HG03571 (cell line): ENCODE data around the gene IL17A.

Experiments
- ATAC-seq: cut with Tn5 transposase; IDR thresholded peaks from one replicate; pipeline ENCODE4 v1.9.1; 2021; ENCODE audit not compliant: unreplicated experiment

Gene IL17A

DNA sequence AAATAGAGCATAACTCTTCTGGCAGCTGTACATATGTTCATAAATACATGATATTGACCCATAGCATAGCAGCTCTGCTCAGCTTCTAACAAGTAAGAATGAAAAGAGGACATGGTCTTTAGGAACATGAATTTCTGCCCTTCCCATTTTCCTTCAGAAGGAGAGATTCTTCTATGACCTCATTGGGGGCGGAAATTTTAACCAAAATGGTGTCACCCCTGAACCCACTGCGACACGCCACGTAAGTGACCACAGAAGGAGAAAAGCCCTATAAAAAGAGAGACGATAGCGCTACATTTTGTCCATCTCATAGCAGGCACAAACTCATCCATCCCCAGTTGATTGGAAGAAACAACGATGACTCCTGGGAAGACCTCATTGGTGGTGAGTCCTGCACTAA is at the start of gene IL17A:
TSS of gene IL17A (plus strand) at position 301 of the 400 bp plus-strand sequence. CDS start at position 358, 57 bp downstream.
- ATAC-seq: peak; percentile 13

DNA sequence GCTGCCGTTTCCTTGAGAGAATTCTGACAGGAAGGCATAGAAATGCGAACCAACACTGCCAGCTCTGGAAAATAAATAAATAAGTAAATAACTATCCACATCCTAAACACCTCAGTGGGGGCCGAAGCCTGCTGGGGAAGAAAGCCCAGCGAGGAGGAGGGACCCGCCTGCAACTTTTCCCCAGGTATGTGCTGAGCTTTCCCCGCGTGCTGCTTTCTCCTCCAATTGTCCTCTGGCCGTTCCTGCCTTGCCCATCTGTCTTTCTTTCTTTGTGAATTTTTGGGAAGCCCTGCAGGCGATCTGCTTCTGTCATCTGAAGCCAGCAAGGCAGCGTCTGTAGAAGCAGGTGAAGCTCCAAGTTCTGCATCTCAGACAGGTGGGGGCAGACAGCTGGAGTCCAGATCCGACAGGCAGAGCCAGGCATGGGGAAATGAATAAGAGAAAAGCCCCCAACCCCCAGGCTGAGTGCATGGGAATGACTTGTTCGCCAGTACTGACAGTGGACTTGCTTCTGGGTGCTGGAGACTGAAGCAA is 49.2 kb upstream of the IL17A start:
- ATAC-seq: no peak

DNA sequence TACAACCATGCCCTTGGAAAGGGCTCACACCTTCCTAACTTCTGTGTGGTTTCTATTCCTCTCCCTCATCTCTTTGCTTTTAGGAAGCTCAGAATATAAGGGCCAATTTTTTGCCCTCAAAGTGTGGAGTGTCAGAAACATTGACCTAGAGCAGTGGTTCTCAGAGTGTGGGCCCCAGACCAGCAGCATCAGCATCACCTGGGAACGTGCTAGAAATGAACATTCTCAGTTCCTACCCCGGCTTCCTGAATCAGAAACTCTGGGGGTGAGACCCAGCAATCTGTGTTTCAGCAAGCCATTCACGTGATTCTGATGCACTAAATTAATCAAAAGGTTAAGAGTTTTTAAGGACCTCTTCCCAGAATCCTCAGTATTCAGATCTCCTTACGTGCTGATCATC is 47.9 kb upstream of the IL17A start:
- no peak for ATAC-seq

DNA sequence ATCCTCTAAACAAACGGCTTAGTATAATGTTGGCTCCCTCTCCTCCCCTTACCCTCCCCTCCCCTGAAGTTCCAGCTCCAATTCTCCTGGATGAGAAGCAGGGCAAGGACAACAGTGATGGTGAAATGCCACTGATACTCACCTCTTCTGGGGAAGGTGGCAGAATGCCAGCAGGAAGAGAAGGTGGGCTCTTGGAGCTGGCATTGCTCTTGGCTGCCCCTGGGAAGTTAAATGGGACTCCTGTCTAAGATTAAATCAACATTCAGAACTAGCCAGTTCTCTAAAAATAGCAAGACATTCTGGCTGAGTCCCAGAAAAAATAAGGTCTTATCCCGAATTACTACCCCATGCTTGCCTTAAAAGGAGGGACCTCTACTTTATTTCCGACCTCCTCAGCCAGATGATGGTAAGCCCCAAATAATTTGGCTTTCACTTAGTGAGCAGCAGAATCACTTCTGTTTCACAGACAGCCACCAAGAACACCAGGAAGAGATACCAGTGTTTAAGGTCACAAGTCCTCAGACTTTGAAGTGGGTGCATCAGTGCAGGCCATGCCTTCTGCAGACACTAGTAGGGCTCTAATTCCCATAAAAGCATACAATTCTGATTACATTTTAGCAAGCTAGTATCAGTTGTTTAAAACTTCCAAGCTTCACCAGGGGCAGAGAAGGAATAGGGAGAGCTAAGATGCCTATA is 46.0 kb upstream of the IL17A start:
- ATAC-seq: no peak

DNA sequence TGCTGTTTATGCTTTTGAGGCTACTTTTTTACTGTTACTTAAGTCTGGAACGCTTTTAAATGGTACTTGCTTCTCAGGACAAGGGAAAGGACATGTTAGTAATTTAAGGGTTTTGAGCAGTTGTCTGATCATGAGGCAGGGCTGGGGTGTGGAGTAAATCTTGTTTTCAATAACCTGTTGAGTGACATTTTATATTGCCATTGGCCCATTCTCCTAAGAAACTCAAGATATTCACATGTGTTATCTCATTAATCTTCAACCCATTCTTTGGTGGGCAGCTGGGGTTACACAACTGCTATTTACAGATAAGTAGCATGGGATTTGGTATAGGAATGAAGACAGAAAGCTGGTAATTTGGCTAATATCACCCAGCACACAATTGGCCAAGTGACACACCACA is 44.6 kb upstream of the IL17A start:
- no peak for ATAC-seq

DNA sequence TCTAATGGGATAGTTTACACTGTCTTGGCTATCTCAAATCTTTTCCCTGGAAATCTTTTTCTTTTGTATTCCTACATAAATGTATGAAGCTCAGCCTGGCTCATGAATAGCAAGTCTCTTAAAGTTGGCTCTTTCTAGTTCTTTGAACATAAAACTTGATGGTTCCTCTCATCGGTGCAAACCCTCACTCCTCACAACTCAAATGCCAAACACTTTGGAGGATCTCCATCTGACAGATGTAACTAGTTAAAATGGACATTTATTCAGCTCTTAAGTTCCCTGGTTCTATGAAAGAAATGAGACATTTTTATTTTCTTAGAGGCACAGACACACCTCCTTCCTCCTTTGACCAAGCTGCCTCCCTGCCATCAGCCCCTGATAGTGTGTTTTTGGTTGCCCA is 43.6 kb upstream of the IL17A start:
- no peak for ATAC-seq

DNA sequence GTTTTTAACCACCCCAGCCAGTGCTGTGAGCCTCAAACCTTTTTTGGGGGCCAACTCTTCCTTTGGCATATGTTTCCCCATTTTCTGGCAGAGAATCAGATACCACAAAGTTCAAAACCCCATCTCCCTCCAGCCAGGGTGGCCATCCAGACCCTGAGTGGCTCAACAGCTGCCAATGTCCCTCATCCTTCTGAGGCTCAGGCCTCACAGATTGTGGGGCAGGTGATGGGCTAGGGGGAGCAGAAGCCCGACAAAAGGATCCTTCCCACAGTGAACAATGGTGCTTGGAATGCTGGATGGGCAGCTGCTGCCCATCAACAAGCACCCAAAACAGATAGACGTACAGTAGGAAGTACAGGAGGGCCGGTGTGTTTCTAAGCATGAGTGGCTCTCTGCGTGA is 42.6 kb upstream of the IL17A start:
- ATAC-seq: no peak

DNA sequence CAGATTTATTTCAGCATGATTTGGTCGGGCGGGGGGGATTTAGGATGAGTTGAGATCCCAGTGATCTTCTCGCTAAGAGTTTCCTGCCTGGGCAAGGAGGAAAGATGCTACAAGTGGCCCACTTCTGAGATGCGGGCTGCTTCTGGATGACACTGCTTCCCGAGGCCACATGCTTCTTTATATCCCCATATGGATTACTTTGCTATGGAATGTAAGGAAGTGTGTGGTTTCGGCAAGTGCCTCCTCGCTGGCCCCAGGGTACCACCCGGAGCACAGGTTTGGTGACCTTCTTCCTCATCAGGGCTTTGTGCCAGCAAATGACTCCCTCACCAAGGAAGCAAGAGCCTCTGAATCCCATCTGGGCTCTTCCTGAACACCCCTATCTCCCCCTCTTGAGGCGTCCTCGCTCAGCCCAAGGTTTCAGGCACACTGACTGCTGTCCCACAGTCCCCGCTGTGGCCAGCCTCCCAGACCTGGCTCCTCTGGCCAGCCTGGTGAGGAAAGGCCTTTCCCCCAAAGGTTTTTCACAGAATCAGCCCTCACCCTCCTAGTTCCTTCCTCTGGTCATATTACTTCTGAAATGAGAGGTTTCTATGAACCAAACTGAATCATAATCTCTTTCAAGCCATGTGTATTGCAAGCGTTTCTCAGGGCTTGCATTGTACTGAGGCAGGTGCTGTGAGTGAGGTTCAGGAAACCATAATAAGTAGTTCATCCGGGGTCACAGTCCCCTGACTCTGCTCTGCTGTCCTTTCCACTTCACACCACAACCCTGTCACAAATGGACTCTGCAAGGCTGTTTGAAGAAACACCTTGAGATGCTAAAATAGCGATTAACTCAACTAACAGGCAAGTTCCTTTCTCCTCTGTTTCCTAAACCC is 41.7 kb upstream of the IL17A start:
- no peak for ATAC-seq

DNA sequence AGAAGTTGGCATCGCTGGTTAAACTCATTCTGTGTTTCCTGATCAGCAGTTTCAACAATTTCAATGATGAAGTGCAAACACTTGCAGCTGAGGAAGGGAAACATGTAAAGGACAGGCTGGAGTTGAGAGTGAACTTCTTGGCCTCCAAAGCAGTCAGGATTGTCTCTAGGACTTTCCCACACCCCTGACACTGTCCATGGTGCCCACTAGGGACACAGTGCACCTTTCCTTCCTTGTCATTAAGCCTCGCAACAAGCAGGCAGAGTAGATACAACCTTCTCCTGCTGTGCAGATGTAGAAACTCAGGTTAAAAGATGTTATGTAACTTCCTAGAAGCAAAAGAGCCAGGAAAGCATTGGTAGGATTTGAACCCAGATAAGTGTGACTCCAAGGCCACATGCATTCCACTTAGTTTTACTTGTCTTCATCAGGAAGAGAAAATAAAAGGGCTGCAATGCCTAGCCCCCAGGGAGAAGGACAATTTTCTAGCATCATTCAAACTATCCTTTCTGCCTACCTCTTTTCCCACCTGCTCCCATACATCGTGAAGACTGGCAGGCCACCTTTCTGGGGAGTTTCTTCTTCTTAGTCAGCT is 39.2 kb upstream of the IL17A start:
- ATAC-seq: no peak

DNA sequence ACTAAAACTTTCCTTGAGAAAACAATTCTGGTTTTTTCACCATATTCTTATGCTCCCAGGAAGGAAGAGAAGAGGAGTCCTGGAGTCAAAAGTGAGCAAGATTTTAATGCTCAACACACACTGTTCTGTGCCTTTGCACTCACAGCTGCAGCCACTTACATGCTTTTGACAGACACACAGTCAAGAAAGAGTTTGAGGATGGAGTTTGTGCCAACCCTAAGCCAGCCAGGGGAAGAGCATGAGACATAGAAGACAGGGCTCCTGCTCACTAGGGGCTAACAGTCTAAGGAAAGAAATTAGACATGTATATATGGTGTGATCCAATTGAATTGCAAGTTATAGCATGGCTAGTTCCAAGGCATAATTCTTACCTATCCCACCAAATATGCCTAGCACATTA is 37.1 kb upstream of the IL17A start:
- no peak for ATAC-seq

DNA sequence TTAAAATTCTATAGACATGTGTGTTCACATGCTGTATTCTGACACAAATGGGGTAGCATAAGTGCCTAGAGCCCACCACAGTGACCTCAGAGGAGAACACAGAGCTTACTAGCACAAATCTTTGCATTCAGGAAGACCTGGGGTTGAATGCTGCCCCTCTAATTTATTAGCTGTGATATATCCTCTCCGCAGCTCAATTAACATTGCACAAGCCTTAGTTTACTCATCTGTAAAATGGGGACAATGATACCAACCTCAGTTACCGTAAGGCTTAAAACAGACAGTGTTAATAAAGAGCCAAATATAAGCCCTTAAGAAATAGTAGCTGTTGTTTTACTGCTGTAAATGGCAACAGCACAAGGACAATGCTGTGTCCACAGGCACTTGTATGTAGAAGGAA is 36.2 kb upstream of the IL17A start:
- no peak for ATAC-seq

DNA sequence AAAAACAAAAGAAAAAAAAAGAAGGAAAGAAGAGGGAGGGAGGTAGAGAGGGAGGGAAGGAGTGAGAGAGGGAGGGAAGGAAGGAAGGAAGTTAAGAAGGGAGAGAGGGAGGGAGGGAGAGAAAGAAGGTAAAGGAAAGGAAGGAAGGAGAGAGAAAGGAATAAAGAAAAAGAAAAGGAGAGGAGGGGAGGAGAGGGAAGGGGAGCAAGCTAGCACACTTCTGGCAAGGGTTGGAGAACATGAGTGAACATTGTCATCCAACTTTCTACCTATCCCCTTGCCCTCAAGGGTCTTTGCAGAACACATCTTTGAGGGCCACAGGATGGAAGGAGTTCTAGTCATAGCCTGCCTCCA is 34.1 kb upstream of the IL17A start:
- ATAC-seq: no peak

DNA sequence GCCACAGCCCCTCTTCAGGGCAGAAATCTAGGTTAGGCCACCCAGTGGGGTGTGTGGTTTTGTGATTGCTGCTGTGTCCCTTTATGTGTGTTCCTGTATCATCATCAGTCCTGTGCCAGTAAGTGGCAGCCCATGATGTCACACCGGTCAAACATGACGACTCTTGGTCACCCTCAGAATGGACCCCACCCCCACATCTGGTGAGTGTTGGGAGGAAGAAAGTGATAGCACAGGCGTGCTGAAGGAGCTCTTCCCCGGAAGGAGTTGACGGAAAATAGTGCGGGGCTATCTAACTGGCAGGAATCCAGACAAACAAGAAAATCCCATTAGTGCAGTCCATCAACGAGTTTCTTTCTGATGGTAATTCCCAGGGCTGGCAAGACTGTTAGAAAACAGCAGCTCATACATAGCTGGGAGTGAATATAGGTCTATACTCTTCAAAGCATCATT is 33.4 kb upstream of the IL17A start:
- no peak for ATAC-seq

DNA sequence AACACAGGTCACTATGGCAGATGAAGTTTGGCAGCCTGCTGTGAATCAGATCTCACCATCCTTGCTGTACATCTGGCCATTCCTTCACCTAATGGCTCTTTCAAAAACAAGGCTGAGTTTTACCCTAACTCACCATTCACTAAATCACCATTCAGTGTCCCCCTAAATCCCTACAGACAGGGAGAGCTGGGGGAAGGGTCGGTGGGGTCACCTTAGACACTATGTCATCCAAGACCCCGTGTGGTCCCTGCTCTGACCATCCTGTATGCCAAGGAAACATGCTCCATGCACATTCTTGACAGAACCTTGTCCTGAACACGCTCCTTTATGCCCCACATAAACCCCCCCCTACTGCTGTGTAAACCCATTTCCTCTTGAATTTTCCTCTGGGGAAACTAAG is 31.8 kb upstream of the IL17A start:
- no peak for ATAC-seq

DNA sequence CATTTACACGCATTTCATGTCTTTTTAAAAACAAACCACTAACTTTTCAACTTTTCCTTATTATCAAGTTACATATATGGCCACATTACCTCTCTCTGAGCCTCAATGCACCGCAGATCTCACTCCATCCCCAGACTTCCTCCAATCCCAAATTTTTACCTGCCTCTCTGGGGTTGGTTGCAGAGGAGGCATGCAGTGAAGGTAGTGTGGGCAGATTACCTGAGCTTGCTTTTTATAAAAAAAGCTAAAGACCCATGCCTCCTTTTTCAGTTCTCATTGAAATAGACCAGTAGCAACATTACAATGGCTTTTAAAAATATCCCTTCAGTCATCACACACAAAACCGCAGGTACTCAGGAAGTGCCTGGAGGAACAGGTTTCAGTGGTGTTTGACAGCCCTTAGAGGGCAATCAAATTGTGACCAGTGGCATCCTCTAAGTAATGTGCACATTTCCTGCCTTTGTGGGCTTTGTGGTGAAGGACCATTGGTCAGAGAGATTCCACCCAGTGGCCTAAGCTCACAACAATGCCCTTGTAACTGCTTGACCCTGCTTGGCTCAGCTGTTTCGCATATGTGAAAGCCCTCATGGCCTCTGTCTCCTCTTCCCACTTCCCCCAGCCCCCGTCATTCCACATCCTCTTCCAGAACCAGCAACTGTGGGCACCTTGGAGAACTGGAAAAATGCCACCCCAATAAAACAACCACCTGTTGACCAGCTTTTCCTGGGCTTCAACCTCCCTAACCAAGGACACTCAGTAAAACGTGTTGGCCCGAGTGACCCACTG is 30.2 kb upstream of the IL17A start:
- ATAC-seq: peak; percentile 90

DNA sequence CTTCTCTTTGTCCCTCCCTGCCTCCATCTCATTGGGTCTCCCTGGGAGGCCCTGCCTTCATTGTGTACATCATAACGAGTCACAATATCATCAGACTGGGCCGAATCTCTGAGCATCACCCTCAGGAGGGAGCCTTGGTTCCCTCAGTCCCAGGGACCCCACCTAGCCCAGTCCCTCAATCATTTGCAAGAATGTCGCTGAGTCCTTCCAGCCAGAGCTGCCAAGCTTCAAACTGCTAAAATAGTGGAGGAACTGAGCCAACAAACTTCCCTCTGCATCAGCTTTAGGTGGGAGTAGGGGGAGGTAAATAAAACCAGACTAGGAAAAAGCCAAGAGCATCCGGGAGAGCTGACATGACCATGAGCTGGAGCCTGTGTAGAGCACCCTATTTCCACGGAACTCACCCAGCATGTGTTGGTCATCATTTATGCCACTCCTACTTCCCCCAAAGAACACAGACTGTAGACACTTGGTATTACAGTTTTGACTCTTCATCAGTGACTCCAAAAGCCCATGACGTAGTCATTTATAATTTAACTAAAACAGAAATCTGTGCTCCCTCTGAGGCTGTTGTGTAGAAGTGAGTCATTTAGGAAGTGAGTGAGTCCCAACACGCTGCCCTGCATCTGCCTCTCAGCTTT is 28.8 kb upstream of the IL17A start:
- ATAC-seq: peak; percentile 60

DNA sequence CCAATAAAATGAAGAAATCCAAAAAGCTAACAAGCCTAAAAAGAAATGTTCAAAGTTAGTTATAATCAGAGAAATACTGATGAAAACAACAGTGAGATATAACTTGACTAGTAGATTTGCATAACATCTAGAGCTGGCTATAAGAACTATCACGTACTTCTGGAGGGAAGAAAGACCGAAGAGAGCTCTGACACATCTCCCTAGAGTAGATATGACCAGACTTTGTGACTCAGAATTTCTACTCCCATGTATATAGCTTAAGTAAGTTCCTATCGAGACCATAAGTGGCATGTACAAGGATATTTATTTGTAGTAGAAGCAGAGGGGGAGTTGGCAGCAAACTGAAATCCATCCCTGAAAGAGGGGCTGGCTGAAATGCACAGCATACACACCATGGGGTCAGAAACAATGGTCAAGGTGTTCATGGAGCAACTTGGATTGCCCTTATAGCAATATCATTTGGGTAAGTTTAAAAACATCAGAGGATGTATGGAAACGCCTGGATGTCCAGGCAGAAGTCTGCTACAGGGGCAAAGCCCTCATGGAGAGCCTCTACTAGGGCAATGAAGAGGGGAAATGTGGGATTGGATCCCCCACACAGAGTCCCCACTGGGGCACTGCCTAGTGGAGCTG is 25.6 kb upstream of the IL17A start:
- no peak for ATAC-seq

DNA sequence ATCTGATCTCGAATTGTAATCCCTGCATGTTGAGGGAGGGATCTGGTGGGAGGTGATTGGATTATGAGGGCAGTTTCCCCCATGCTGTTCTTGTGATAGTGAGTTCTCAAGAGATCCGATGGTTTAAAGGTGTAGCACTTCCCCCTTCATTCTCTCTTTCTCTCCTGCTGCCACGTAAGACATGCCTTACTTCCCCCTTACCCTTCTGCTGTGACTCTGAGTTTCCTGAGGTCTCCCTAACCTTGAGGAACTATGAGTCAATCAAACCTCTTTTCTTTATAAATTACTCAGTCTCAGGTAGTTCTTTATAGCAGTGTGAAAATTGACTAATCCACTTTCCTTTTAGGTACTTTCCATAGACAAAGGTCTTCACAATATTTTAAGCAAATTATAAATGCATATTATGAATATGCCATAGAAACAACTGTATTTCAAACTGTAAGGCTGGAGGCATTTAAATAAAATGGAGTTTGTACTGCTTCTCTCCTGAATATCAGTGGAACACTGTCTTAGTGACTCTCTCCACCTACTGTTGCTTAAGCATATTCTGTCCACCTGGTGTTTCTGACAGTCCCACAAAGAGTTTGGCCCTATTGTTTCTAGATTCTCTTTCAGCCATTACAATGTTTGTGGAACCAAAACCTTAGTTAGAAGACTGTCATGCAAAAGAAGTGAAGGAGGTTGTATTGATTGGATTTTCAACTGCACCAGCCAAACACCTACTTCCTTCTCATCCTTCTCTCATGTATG is 24.3 kb upstream of the IL17A start:
- ATAC-seq: no peak
